ENCODE results near the gene IGFBP5. TPM values are rescaled to one million over a fixed set of nuclear protein-coding genes. Genes with fewer than 3 reads are reported as not detected.

IGFBP5 gene
- total and polyA plus RNA-seq, 7 donors = 13.6 to 773 (median 254) TPM

DNA sequence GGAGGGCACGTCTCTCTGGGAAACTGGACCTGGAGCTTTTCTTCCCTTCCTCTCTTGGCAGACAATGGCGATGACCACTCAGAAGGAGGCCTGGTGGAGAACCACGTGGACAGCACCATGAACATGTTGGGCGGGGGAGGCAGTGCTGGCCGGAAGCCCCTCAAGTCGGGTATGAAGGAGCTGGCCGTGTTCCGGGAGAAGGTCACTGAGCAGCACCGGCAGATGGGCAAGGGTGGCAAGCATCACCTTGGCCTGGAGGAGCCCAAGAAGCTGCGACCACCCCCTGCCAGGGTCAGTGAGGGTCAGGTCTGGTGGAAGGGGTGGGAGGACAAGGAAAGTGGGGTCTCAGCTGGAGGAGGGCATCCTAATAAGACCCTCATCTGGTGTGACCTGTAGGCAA, 34.9 kb downstream of the IGFBP5 start:
- H3K27ac ChIP-seq = no peak overlapping the region
- no peaks in the 10 kb centered on the region for H3K9me3 ChIP-seq
- peaks cover 0 to 8% (median 7%) of the 10 kb centered on the region in 4 donors for H3K4me1 ChIP-seq
- intact Hi-C loops (cut with DNase I) = loop anchor here (10.0 kb wide), 1 partner anchor 626 kb away; no protein-coding TSS in a partner anchor
- DNase-seq = no peak
- H3K27me3 ChIP-seq = no peaks in the 10 kb centered on the region
- WGBS, 2 donors = 93 to 95% methylated on average over 10 of the region's 10 CpGs
- H3K36me3 ChIP-seq = no peaks in the 10 kb centered on the region
- TF ChIP-seq, protein P1, sequence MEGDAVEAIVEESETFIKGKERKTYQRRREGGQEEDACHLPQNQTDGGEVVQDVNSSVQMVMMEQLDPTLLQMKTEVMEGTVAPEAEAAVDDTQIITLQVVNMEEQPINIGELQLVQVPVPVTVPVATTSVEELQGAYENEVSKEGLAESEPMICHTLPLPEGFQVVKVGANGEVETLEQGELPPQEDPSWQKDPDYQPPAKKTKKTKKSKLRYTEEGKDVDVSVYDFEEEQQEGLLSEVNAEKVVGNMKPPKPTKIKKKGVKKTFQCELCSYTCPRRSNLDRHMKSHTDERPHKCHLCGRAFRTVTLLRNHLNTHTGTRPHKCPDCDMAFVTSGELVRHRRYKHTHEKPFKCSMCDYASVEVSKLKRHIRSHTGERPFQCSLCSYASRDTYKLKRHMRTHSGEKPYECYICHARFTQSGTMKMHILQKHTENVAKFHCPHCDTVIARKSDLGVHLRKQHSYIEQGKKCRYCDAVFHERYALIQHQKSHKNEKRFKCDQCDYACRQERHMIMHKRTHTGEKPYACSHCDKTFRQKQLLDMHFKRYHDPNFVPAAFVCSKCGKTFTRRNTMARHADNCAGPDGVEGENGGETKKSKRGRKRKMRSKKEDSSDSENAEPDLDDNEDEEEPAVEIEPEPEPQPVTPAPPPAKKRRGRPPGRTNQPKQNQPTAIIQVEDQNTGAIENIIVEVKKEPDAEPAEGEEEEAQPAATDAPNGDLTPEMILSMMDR (IDR thresholded peaks at IDR 0.05) = no peak
- no peak for TF ChIP-seq POLR2AphosphoS5 (IDR thresholded peaks at IDR 0.05)
- no peak for TF ChIP-seq POLR2A (IDR thresholded peaks at IDR 0.05)
- no peak for TF ChIP-seq EP300 (IDR thresholded peaks at IDR 0.05)
- no peak overlapping the region for H3K4me3 ChIP-seq

DNA sequence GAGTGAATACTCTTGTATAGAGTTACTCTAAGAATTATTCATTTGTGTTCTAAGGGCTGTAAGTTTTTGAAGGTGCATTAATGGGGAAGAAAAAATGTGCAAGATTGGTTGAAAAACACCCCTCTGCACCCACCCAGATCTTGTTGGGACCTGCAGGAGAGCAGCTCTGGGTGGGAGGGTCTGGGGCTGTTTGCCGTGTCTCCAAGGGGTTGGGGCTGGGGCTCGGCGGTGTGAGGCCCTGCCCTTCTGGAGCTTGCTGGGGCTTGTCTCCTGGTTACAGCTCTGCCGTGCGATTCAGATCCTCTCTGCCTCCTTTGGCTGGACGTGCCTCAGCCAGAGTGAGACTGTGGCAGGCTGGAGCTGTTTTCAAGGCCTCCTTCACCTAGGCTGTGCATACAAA, 36.1 kb downstream of the IGFBP5 start:
- DNase-seq = no peak
- intact Hi-C loops (cut with DNase I) = no loop called here
- Histone ChIP-seq H3K4me1 (no peaks in the 10 kb centered on the region), H3K9me3 (no peaks in the 10 kb centered on the region), H3K27me3 (no peaks in the 10 kb centered on the region), H3K36me3 (no peaks in the 10 kb centered on the region), H3K27ac (peak overlapping the region in 1 of 4 donors; percentile 2), H3K4me3 (no peak overlapping the region)
- TF ChIP-seq POLR2A (IDR thresholded peaks at IDR 0.05) (no peak), POLR2AphosphoS5 (IDR thresholded peaks at IDR 0.05) (no peak)
- TF ChIP-seq, protein P1 (IDR thresholded peaks at IDR 0.05) = no peak
- WGBS, 2 donors = 89 to 91% methylated on average over 6 of the region's 6 CpGs

DNA sequence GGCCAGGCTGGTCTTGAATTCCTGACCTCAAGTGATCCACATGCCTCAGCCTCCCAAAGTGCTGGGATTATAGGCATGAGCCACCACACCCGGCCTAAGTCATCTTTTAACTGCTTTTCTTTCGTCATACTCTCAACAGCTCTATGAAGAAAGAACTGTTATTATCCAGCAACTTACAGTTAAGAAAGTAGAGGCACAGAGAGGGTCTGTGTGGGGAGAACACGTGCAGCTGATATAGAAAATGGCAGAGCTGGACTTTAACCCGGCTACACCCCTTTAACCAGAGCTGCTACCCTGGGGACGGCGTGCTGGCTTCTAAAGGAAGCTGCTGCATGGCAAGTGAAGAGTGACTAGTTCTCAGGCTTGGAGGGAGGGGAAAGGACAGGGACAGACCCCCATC, 36.6 kb downstream of the IGFBP5 start:
- no peak for DNase-seq
- TF ChIP-seq, protein P1 (IDR thresholded peaks at IDR 0.05) = no peak
- no peak for TF ChIP-seq POLR2AphosphoS5 (IDR thresholded peaks at IDR 0.05)
- TF ChIP-seq POLR2A (IDR thresholded peaks at IDR 0.05) = no peak
- no peak for TF ChIP-seq EP300 (IDR thresholded peaks at IDR 0.05)
- H3K36me3 ChIP-seq = no peaks in the 10 kb centered on the region
- no peak overlapping the region for H3K4me3 ChIP-seq
- 36 to 77% methylated on average over 6 of the region's 6 CpGs for WGBS, 2 donors
- no peak overlapping the region for H3K27ac ChIP-seq
- H3K27me3 ChIP-seq = no peaks in the 10 kb centered on the region
- no peaks in the 10 kb centered on the region for H3K4me1 ChIP-seq
- intact Hi-C loops (cut with DNase I) = no loop called here
- no peaks in the 10 kb centered on the region for H3K9me3 ChIP-seq

DNA sequence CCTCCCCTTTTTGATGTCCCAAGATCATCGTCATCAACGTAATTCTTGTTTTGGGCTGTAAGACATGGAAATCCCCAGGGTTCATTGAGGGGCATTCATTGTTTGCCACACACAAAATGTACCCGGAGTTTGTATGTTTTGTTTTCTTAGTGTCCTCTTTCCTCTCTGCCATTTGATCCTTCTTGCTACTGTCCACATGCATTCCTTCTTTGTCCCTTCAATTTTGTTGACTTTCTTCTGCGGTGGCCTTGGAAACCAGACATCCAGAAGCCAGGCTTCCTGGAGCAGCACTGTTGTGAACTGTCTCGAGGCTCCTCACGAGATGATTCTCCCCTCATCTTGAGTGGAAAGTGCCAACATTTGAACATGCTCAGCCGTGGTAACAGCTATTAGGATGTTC, 37.4 kb downstream of the IGFBP5 start:
- H3K4me3 ChIP-seq = no peak overlapping the region
- H3K27me3 ChIP-seq = no peaks in the 10 kb centered on the region
- no peaks in the 10 kb centered on the region for H3K9me3 ChIP-seq
- WGBS, 2 donors = 82 to 86% methylated on average over 7 of the region's 7 CpGs
- no peaks in the 10 kb centered on the region for H3K4me1 ChIP-seq
- intact Hi-C loops (cut with DNase I) = no loop called here
- no peaks in the 10 kb centered on the region for H3K36me3 ChIP-seq
- peak overlapping the region in 1 of 4 donors; percentile 16 for H3K27ac ChIP-seq
- no peak for TF ChIP-seq EP300 (IDR thresholded peaks at IDR 0.05)
- no peak for TF ChIP-seq POLR2AphosphoS5 (IDR thresholded peaks at IDR 0.05)
- TF ChIP-seq, protein P1 (IDR thresholded peaks at IDR 0.05) = no peak
- no peak for TF ChIP-seq POLR2A (IDR thresholded peaks at IDR 0.05)
- no peak for DNase-seq

Data from sigmoid colon (tissue), 7 donors.